GM18870 (cell line): ENCODE measurements around the gene SERPINB5.
A peak's percentile ranks its signal among the peaks of the same experiment; 100 is the strongest.

Experiments
- ATAC-seq: cut with Tn5 transposase; IDR thresholded peaks from one replicate; pipeline ENCODE4 v1.9.1; 2021; ENCODE audit warnings: moderate library complexity; ENCODE audit not compliant: unreplicated experiment

The SERPINB5 gene

DNA sequence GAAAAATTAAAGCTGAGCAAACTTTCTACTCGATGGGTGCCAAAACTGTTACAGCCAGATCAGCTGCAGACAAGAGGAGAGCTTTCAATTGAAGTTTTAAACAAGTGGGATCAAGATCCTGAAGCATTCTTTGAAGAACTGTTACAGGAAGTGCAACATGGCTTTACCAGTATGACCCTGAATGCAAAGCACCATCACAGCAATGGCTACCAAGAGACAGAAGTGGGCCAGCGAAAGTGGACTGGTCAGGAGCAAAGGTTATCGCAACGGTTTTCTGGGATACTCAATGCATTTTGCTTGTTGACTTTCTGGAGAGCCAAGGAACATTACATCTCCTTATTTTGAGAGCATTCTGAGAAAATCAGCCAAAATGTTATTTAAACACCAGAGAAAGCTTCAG lies 9.1 kb upstream of the SERPINB5 start:
- no peak for ATAC-seq

DNA sequence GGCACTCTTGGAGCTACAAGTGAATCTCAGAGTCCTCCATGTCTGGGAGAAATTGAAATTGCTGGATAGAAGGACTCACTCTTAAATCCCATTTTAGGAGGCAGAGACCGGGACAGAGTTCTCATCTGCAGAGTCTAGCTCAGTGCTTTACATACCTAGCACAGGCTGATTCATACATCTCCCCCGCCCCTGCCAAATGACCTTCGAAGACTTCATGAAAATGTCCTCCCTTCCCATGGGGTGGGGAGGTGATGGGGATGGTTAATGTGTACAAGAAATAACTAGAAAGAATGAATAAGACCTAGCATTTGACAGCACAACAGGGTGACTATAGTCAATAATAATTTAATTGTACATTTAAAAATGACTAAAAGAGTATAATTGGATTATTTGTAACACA lies 8.2 kb upstream of the SERPINB5 start:
- no peak for ATAC-seq

DNA sequence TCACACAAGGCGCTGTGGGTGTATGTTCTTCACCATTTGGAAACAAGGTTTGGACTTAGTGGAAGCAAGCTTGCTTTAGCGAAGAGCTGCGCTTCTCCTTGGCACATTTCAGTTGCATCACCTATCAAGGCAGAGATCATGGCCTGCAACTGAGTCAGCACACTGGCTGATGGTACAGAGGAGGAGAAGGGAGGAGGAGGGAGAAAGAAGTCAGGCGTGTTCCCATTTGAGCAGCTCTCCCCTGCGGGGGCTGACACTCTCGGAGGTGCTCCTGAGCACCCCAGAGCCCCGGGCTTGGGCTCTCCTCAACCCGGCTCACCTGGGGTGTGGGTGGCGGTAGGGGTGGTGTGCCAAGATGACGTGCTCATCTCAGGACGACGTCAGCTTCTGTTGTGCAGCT lies 6.0 kb upstream of the SERPINB5 start:
- no peak for ATAC-seq

DNA sequence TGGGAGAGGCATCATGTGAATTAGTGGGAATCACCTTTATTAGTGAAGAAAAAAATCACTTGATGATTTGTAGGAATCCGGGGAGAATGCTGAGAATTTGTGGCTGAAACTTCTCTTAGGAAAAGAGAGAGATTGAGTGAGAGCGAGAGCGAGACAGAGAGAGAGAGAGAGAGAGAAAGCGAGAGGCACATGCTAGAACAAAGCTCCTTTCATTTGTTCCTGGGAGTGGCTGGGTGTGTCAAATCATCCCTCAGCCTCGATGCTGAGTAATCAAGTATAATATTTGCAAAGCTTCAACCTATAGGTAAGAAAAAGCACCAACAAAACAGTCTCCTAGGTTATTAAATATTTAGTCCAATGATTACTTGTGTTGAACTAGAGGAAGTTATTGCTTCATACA lies 4.4 kb upstream of the SERPINB5 start:
- no peak for ATAC-seq

DNA sequence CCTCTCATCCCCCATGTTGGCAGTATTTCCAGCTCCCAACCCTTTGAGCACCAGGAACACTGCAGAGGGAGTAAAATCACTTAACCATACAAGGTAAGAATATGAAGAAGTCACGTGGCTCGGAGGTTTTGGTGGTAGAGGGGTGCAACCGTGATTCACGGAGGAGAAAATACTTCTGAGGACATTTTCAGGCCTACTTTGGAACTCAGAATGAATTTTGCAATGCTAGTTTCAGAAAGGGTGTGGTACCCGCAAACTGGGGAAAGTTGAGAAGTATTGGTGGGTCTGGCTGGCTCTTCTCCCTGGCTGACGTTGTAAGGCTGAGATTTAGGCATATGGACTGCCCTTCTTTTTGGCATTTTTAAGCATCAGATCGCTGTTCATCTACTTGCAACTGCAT lies 442 bp downstream of the SERPINB5 start:
- no peak for ATAC-seq

DNA sequence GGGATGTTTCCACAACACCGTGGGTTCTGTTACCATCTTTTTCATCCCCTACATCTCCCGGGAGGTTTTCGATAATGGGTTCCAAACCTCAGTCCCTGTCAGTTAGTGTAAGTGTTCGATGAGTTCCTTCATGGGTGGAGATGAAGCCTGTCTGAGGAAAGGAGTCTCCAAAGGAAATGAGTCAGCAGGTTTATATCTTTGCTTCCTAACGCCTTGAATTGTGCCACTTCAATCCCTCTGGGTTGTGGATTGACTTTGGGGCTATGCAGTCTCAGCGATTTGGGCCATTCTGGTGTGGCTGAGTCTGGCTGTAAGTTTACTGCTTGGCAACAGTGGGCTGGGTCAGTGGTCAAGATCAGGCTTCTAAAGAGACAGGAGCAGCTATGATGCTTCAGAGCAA lies 1.2 kb downstream of the SERPINB5 start:
- ATAC-seq, result no peak

DNA sequence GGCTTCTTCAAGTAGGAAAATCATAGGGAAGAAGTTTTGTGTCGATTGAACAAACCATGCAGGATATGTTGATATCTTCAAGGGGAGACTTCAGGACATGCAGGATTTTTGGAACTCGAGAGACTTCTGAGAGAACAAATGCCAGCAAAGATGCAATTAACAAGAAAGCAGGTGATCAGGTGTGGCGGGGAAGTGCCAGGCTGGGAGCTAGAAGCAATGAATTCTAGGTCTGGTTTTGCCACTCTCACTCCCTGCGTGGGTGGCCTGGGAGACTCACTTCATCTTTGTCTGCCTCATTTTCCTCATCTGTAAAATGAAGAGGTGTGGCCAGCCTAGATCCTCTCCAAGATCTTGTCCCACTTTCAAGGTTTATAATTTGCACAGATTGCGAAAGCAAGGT lies 3.1 kb downstream of the SERPINB5 start:
- no peak for ATAC-seq

DNA sequence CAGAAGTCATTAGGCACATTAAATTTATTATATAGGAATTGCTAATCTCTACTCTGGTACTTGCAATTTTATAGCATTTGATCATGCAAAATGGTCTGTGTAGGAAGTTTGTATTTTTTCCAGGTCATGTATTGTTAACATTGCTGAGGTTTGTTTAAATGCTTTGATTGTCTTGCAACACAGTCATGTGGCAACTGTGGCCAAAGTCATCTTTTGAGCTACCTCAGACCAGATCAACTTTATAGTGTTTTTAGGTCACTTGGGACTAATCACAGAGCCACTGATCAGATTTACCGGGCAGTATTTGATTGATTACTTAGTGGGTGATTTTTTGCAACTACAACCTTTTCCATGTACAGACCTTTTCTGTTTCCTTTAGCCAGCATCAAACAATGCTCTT lies 3.7 kb downstream of the SERPINB5 start:
- no peak for ATAC-seq

DNA sequence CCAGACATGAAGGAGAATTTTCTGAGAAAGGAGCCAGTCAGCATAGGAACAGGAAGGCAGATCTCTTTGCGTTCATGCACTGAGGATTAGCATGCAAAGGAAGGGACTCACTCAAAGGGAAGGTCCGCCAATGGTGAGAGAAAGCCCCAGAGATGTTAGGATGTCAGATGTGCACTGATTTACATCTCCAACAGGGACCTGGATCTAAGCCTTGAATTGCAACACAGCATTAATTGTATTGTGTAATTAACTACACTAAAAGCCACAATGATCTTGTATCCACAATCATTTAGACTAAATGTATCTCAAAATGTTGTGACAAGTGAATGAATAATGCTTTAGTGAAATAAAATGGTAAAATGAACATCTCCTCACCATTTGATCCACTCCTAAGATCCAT lies 4.2 kb downstream of the SERPINB5 start:
- no peak for ATAC-seq

DNA sequence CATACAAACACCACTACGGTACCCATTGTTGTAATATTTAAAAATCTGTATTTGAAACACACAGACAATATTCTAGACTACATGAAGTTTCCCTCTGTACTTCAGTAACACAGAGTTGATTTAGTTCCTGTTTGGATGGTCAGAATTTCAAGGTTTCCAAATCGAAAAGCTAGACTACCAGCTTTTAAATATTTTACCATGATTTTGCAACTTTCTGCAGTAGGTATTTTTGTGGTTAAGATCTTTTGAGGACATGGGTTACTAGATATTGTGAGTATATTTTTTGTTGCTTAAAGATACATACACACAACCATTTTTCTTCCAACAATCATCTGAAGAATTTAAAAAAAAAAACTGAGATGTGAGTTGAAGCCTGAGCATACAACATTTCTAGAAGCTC lies 10.9 kb downstream of the SERPINB5 start:
- ATAC-seq, result no peak

DNA sequence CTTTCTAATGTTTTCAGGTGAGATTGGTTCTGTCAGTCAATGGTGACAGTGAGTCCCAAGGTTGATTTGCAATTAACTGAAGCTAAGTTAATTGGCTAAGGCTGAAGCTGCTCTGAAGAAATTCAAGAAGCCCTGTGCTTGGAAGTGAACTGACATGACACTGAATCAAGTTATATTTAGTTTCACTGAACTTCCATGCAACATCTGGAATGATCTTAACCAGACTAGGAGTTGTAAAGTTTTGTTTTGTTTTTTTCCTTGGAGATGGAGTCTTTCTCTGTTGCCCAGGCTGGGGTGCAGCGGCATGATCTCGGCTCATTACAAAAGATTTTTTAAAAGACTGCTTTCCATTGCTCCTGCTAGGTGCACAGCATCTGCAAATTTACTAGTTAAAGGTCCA lies 11.4 kb downstream of the SERPINB5 start:
- no peak for ATAC-seq

DNA sequence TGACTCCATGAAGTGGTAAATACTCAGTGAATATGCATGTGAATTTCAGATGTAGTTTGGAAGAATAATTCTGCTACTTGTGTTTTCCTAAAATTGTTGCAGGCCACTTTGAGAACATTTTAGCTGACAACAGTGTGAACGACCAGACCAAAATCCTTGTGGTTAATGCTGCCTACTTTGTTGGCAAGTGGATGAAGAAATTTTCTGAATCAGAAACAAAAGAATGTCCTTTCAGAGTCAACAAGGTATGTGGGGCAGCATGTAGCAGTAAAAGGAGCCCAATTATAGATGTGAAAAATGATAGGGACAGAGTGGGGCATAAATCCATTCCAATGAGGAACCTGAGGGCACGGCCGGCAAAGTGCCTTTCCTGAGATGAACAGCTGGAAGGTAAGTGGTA lies 16.1 kb downstream of the SERPINB5 start:
- ATAC-seq, result no peak

DNA sequence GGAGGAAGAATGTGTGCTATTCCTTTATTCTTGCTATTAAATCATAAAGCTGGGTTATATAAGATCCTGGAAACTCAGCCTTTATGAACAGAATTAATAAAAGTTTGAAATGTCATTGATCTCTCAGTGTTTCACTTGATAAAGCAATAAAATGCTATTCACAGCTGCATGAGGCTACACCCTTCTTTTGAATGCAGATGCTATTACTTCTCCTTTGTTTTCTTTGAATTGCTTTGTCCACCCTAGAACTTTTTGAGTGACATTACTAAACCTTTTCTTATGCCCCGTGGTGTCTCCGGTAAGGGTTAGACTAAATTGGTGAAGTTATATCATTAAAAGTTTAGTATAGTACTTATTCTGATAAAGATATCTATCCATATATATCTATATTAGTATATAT lies 18.9 kb downstream of the SERPINB5 start:
- no peak for ATAC-seq

DNA sequence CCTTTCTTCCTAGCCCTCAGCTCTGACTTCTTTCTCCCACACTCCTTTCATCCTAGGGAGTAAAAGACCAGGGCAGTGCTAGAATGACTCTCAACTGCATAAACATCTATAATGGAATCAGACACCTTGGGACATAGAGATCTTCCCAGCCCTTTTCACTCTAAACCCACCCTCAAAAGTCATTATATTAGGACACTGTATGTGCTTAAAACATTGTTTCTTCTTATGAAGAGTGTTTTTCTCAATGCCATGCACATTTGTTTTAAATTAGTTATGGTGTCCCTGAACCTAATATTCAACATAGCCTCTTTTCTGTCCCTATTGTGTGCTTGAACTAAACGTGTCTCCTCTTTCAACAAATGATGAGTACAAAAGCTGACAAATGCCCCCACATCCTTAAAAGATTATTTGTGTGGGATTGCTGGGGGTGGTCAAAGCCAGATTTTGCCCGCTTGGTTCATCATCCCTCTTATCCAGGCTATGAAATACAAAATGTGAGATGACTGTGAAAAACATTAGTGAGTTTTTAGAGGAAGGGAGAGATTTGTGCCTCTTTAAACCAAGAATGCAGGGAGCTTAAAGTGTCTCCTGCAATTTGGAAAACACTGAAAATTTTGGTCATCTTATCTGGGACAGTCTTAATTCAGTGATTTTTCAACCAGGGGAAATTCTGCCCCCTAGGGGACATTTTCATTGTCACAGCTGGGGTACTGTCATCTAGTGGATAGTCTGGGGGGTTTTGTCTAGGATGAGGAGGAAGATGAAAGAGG lies 29.0 kb downstream of the SERPINB5 start:
- ATAC-seq, result no peak

DNA sequence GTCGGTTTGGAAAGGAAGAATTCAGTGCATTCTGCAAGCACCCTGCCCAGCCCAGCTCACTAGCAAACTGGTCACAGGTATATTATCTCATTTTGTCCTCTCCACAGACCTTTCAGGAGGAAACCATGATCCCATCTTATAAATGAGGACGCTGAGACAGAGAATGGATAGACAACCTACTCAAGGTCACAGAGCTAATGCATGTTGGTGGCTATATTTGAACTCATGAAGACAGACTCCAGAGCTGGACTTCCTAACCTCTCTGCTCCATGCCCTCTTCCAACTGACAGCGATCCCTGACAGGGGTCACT lies 29.5 kb downstream of the SERPINB5 start:
- ATAC-seq, result no peak

DNA sequence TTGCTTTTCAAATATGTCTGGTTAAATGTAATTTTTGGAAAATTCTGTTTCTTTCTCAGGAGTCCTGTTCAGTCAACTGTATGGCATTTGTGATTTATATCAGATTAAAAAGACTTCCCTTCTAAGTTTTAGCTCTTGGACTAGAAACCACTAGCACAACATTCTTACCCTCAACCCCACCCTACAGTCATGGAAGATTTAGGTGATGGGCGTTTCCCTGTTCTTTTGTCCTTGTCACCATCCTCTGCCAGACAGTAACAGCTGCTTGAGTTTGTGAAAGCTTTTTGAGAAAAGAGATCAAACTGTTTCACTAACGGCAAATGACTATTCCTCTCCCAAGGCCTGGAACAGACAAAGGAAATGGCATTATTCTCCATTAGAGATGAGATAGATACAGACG lies 31.8 kb downstream of the SERPINB5 start:
- ATAC-seq, result no peak

DNA sequence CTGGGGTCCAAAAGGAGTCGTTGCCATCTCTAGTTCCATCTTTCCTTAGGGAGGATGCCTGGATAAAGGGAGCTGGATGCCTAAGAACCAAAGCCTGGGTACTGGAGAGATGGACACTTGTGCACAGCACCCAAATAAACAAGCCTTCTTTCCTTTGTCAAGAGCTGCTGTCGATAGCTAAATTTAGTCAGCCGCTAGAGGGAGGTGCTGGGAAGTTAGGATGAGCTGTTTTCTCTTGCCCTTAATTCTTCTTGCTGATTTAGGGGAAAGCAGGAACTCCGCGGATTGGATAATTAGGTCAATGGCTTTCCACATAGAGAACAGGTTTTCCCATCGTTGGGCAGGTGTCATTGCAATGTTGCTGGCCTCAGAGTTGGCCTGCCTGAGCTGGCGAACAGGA lies 34.5 kb downstream of the SERPINB5 start:
- no peak for ATAC-seq

DNA sequence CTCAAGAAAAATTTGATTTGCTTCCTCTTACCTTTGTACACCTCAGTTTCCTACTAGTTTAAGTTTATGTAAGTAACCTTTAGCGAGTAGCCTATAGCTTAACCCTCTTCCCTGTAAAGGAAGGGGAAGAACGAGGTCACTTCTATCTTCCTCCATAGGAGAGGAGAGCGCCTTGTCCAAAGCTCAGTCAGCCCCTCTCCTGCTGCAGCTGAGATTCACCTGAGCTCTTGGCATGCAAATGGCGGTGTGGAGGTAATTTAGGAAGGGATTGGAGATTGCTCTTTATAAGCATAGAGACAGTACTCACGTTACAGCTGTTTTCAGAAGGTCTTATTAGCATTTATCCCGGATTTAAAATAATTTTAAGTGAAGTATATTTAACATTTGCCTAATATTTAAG lies 37.6 kb downstream of the SERPINB5 start:
- ATAC-seq, result no peak

DNA sequence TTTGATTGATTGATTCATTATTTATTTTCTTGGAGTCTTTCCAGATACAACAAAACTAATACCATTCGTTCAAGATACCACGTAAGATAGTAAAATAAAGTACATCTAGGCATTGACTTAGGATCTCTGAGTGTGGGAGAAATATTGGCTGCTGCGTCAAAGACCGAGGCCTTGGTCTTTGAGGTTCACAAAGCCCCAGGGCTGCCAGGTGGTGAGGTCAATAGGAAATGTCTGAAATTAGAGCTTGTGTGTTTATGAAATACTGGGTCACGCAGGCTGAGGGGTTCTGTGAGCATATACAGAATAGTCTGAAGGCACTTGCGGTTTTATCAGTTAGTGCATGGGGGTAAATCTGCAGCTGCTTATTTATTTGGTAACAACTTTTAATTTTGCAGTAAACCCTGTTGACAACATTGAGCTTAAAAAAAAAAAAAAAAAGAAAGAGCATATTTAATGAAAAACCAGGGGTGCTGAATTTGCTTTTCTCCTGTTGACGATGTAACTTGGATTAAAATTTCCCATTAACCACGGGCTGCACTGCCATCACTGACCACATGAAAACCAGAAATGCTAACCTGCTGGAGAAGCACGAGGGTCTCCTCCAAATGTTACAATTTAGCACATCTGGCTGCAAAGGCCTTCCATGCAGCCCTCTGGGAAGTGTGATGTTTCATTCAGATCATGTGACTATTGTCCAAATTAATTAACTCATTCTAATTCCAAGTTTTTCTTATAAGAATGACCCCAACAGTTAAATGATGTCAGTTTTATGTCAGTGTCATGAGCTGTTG lies 38.3 kb downstream of the SERPINB5 start:
- no peak for ATAC-seq

DNA sequence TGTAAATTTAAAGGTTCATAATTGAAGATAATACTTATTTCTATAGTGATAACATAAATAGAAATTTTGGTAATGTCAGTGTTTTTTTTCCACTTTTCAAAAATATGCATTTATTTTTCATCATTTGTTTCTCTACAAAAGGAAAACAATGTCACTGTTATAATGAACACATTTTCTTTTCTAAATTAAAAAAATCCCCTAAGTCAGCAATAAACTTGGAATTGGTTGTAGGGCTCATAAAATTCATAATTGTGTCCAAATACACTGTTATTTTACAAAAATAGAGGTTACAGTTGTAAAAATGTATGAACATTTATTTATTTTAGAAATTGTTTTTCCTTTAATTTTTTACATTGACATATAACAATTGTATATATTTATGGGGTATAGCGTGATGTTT lies 39.0 kb downstream of the SERPINB5 start:
- ATAC-seq, result no peak

DNA sequence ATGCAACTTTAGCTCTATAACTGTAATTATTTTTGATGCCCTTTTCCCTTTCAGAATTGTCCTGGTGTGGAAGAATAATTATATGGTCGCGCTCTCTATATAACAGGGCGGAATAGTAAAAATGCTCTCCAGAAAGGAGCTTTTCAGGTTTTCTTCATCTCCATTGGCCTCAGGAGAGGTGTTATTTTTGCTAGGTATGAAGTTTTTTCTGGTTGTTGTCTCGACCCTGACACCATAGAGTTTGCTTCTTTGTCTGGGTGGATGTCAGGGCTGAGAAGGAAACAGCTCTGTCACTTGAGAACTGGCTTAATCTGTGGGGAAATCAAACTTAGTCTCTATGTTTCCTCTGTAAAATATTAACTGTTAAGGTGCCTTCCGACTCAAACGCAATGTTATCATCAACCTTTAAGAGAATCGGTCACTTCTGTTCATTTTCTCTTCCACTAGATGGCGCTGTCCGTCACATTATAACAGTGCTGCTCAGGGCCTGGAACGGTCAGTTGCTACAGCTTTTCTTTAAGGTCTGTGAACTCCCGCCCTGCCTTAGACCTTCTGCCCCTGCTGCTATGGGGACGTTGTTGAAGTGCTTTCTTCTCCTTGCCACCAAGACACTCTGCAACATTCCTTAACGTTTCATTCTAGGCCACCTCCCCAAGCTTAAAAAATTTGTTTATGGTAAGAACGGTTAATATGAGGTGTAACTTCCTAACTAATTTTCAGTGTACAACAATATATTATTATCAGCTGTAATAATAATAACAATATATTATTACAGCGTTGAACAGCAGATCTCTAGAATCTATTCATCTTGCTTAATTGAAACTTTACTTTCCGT lies 41.6 kb downstream of the SERPINB5 start:
- ATAC-seq, result peak; percentile 94
